OCI-LY7 (cell line): ENCODE data around the gene HSD11B1.

Source experiments
- EZH2phosphoT487 ChIP-seq: fragments of 200-600 bp; sonication (generic); IDR thresholded peaks from 2 replicates; pipeline ENCODE4 v1.6.1; 2018; ENCODE audit warnings: low read depth, borderline replicate concordance, mild to moderate bottlenecking, mixed run types, antibody characterized with exemption, low read length, moderate library complexity, mixed read lengths
- TF ChIP-seq, protein P1 (sequence below): fragments of 200-600 bp; sonication (generic); conservative IDR thresholded peaks from 2 replicates; pipeline ENCODE4 v1.5.1; 2014; ENCODE audit warnings: mild to moderate bottlenecking, antibody characterized with exemption, low read length, moderate library complexity, mixed read lengths

DNA sequence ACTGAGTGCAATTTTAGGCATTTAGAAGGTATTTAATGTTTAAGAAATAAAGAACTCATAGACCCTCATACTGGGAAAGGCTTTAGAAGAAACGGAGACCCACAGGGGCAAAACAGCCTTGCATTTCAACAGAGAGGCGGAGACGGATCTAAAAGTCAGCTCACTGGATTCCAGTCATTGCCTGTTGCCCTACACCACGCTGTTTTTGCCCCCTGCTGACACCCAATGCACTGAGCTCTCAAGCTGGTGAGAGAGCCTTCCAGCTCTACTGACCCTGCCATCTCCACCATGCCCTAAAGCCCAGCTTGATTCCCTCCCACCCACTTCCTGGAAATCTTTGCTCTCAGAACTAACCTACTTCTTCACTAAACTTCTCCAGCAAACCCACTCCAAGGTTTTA is 44.0 kb downstream of the HSD11B1 start:
- TF ChIP-seq, protein P1, sequence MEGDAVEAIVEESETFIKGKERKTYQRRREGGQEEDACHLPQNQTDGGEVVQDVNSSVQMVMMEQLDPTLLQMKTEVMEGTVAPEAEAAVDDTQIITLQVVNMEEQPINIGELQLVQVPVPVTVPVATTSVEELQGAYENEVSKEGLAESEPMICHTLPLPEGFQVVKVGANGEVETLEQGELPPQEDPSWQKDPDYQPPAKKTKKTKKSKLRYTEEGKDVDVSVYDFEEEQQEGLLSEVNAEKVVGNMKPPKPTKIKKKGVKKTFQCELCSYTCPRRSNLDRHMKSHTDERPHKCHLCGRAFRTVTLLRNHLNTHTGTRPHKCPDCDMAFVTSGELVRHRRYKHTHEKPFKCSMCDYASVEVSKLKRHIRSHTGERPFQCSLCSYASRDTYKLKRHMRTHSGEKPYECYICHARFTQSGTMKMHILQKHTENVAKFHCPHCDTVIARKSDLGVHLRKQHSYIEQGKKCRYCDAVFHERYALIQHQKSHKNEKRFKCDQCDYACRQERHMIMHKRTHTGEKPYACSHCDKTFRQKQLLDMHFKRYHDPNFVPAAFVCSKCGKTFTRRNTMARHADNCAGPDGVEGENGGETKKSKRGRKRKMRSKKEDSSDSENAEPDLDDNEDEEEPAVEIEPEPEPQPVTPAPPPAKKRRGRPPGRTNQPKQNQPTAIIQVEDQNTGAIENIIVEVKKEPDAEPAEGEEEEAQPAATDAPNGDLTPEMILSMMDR, result no peak
- no peak for TF ChIP-seq EZH2phosphoT487
